GM18505 (cell line): ENCODE data around the gene RAD51B.

Experiments
- ATAC-seq: cut with Tn5 transposase; IDR thresholded peaks from one replicate; pipeline ENCODE4 v1.9.1; 2021; ENCODE audit not compliant: unreplicated experiment
- POLR2A ChIP-seq: IDR thresholded peaks from 4 replicates; pipeline ENCODE4 v1.6.1; 2011; ENCODE audit warnings: borderline replicate concordance; ENCODE audit not compliant: insufficient read depth, insufficient read length; ENCODE audit errors: extremely low read depth

RAD51B gene

DNA sequence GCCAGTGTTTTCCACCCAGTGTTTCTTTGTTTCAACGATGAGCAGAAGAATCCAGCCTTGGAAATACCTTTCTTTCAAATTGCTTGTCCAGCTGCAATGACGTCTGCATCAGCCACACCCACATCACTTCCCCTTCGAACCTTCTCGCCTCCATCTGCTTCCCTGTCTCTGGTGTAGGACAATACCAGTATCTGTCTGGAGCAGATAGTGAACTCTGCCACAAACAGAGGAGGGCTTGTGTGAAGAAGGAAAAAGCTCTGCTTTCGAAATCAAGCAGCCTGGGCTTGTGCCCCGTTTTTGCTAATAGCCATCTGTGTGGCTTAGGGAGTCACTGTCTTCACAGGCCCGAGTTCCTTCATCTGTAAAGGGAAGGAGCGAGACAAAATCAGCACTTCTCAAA, 557.9 kb downstream of the RAD51B start:
- ATAC-seq: no peak
- peak; percentile 17 for TF ChIP-seq POLR2A

- ATAC-seq: no peak
- no peak for TF ChIP-seq POLR2A
These were observed 560.1 kb downstream of the RAD51B start for GRCh38 chr14:68379510-68380328.

DNA sequence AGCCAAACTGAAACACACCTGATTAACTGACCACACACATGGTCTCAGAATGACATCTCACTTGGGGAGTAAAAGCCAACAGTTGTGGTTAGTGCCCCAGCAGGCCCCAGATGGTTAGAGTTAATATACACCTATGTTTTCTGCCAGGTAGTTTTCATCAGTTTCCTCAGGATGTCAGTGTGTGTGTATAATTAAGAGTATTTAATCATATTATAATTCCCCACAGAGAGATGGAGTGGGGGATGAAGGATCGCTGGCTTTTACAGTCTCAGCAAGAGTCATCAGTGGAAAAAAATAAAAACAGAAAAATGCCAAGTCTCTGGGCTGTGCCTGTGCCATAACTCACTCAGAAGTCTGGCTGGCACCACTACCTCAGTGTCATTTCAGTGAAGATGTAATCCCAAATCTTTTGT, 560.8 kb downstream of the RAD51B start:
- ATAC-seq: no peak

DNA sequence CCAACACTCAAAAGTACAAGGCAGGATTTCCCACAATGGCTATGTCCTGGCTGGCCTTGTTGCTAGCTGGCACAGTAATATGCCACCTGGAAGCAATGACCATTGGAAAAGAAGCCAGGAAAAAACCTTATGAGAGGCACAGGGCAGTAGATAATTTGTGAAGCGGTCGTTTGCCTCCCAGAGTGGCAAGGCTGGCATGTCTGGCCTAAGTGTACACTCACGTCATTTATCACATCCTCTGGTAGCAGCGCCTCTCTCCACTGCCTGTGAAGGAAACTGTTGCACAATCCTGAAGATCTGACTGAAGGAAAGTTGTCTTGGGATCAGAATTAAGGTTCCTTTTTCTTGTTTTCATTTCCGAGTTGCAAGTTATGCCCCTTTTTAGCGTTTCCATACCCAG, 564.8 kb downstream of the RAD51B start:
- no peak for TF ChIP-seq POLR2A
- no peak for ATAC-seq

More for the DNA sequence above, 560.8 kb downstream of the RAD51B start:
- no peak for TF ChIP-seq POLR2A

DNA sequence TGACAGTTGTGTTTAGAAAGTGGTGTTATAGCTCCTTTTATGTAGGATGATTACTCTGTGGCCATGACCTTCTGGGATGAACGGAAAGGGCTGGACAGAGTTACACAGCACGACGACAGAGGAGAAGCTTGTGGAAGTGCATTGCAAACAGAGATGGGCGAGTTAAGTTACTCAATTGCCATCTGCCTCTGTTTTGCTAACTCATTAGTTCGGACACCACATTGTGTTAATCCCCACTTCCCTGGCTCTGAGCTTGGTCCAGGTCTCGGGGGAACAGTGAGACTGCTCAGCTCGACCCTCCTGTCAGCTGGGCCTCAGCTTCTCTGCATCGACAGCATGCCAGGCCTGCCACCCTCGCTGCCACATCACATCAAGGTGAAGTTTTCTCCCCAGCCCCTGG, 565.3 kb downstream of the RAD51B start:
- ATAC-seq: no peak
- TF ChIP-seq POLR2A: no peak

DNA sequence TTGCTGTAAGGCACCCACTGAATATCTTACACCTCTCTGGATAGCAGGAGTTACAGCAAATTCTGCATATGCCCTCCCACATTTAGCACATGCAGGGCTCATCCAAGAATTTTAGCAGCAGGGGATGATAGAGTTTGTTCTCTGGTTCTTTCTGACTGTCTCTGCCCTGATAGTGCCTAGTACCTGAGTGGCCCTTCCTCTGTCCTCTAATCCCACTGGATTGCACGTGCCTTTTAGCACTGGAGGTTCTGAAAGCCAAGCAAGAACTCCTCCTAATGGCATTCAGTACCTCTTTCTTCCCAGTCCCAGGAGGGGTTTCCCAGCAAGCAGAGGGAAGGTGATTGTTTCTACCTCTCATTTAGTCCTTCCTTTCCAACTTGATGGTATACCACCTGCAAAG, 566.9 kb downstream of the RAD51B start:
- TF ChIP-seq POLR2A: no peak
- ATAC-seq: no peak

DNA sequence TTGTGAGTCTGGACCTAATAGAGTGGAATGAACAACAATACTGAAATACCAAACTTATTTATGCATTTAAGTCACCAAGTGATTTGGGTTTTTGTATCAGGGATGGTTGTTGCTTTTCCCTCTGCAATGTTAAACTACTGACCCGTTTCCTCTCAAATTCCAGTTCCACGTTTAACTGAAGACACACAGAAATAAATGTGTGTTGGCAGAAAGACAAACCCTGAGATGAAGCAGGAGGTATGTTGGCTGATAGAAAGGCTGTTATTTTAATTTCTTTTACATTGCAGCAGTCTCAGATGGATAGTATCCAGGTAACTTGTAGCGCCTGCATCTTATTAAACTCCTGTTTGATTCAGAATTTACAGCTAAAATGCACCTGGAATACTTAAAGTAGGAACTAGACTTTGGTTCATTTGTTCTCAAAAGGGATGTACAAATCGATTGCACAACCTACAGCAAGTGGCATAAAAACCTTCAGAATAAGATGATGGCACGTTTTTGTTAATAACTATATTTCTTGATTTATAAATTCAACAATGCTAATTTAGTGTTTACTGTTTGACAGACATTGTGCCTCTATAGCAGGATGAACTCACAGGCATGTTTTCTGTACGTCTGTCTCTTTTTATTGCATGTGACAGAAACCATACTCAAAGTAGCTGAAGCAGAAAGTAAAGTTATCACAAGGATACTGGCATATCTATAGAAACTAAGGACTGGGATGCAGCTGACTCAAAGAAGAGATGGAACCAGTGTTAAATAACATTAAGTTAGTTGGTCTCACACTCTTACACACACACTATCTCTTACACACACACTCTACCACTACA, 567.6 kb downstream of the RAD51B start:
- no peak for ATAC-seq
- no peak for TF ChIP-seq POLR2A

- no peak for TF ChIP-seq POLR2A
- no peak for ATAC-seq
These were observed 570.4 kb downstream of the RAD51B start for GRCh38 chr14:68389943-68390342.

DNA sequence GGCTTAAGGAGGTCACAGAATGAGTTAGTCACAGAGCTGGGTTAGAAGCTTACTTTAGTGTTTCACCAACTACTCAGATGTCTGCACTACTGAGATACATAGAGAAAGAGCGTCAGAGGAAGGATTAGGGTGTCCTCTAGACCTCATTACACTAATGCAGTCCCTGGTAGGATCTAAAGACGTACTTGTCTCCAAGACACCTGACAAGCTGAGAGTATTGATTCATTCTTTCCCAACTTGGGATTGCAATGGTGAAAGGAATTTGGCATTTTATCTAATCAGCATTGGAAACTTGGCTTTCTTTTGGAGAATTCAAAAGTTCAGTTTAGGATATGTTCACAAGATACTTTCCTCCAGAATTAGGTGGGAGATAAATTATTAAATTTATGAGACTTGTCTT, 571.2 kb downstream of the RAD51B start:
- TF ChIP-seq POLR2A: no peak
- ATAC-seq: no peak

- no peak for TF ChIP-seq POLR2A
- ATAC-seq: no peak
These were observed 571.9 kb downstream of the RAD51B start for GRCh38 chr14:68391311-68392014.

- no peak for ATAC-seq
- no peak for TF ChIP-seq POLR2A
These were observed 573.0 kb downstream of the RAD51B start for GRCh38 chr14:68392393-68393141.

- ATAC-seq: no peak
- TF ChIP-seq POLR2A: no peak
These were observed 573.7 kb downstream of the RAD51B start for GRCh38 chr14:68393259-68393658.
